Measurements from ENCODE around the gene SEMA3C. TPM values are rescaled to one million over a fixed set of nuclear protein-coding genes. Genes with fewer than 3 reads are reported as not detected.

The SEMA3C gene
- total RNA-seq, 2 donors from 2014 or later, result 66.4 to 147 TPM

GRCh38 chr7:80719261-80719660 is 199.6 kb downstream of the SEMA3C start:
- 90% methylated on average over 3 of the region's 3 CpGs for WGBS
- no peak overlapping the region for H3K27ac ChIP-seq
- intact Hi-C loops (cut with DNase I), result no loop called here
- no peaks in the 10 kb centered on the region for H3K4me1 ChIP-seq (replicated peaks)
- no peak overlapping the region for H3K4me3 ChIP-seq
- H3K27me3 ChIP-seq (replicated peaks; ENCODE audit: insufficient read depth), result no peaks in the 10 kb centered on the region
- H3K9me3 ChIP-seq, result no peaks in the 10 kb centered on the region
- no peaks in the 10 kb centered on the region for H3K36me3 ChIP-seq
- DNase-seq (ENCODE audit: low spot score), result no peak
- no peak for TF ChIP-seq POLR2A (IDR thresholded peaks at IDR 0.05)
- no peak for TF ChIP-seq POLR2AphosphoS5 (IDR thresholded peaks at IDR 0.05)
- TF ChIP-seq CTCF (IDR thresholded peaks at IDR 0.05), result no peak

- intact Hi-C loops (cut with DNase I), result no loop called here
- Histone ChIP-seq H3K4me1 (replicated peaks) (no peaks in the 10 kb centered on the region), H3K36me3 (no peaks in the 10 kb centered on the region), H3K27ac (no peak overlapping the region), H3K9me3 (no peaks in the 10 kb centered on the region), H3K27me3 (replicated peaks; ENCODE audit: insufficient read depth) (no peaks in the 10 kb centered on the region), H3K4me3 (no peak overlapping the region)
- 67% methylated on average over 2 of the region's 2 CpGs for WGBS
- TF ChIP-seq POLR2AphosphoS5 (IDR thresholded peaks at IDR 0.05), result no peak
- no peak for TF ChIP-seq CTCF (IDR thresholded peaks at IDR 0.05)
- no peak for TF ChIP-seq POLR2A (IDR thresholded peaks at IDR 0.05)
- no peak for DNase-seq (ENCODE audit: low spot score)
Measured at GRCh38 chr7:80711531-80711930, 207.3 kb downstream of the SEMA3C start.

- Histone ChIP-seq H3K4me1 (replicated peaks) (no peaks in the 10 kb centered on the region), H3K27ac (no peak overlapping the region), H3K4me3 (no peak overlapping the region), H3K27me3 (replicated peaks; ENCODE audit: insufficient read depth) (no peaks in the 10 kb centered on the region), H3K9me3 (no peaks in the 10 kb centered on the region), H3K36me3 (no peaks in the 10 kb centered on the region)
- DNase-seq (ENCODE audit: low spot score), result no peak
- intact Hi-C loops (cut with DNase I), result no loop called here
- TF ChIP-seq POLR2A (IDR thresholded peaks at IDR 0.05) (no peak), POLR2AphosphoS5 (IDR thresholded peaks at IDR 0.05) (no peak), CTCF (IDR thresholded peaks at IDR 0.05) (no peak)
- 97% methylated on average over 2 of the region's 2 CpGs for WGBS
Measured at GRCh38 chr7:80708123-80708522, 210.7 kb downstream of the SEMA3C start.

- no peak for TF ChIP-seq POLR2AphosphoS5 (IDR thresholded peaks at IDR 0.05)
- H3K9me3 ChIP-seq, result no peaks in the 10 kb centered on the region
- H3K4me1 ChIP-seq (replicated peaks), result no peaks in the 10 kb centered on the region
- no peaks in the 10 kb centered on the region for H3K27me3 ChIP-seq (replicated peaks; ENCODE audit: insufficient read depth)
- H3K4me3 ChIP-seq, result no peak overlapping the region
- intact Hi-C loops (cut with DNase I), result no loop called here
- WGBS, result 91% methylated on average over 1 of the region's 1 CpG
- no peaks in the 10 kb centered on the region for H3K36me3 ChIP-seq
- H3K27ac ChIP-seq, result no peak overlapping the region
- no peak for DNase-seq (ENCODE audit: low spot score)
Measured at GRCh38 chr7:80707318-80707717, 211.5 kb downstream of the SEMA3C start.

- intact Hi-C loops (cut with DNase I), result no loop called here
- no peaks in the 10 kb centered on the region for H3K4me1 ChIP-seq (replicated peaks)
- H3K4me3 ChIP-seq, result no peak overlapping the region
- no peak for DNase-seq (ENCODE audit: low spot score)
- H3K27me3 ChIP-seq (replicated peaks; ENCODE audit: insufficient read depth), result no peaks in the 10 kb centered on the region
- TF ChIP-seq POLR2AphosphoS5 (IDR thresholded peaks at IDR 0.05) (no peak), CTCF (IDR thresholded peaks at IDR 0.05) (no peak), POLR2A (IDR thresholded peaks at IDR 0.05) (no peak)
- H3K9me3 ChIP-seq, result no peaks in the 10 kb centered on the region
- H3K27ac ChIP-seq, result no peak overlapping the region
- H3K36me3 ChIP-seq, result no peaks in the 10 kb centered on the region
- WGBS, result 70% methylated on average over 2 of the region's 2 CpGs
Measured at GRCh38 chr7:80705130-80705781, 213.6 kb downstream of the SEMA3C start.

All from prostate gland (tissue), 2 donors.